Loucy (cell line): ENCODE data around the gene DIDO1.

Experiments used
- CTCF ChIP-seq: fragments of 200-600 bp; sonication (generic); conservative IDR thresholded peaks from 2 replicates; pipeline ENCODE4 v1.5.1; 2014; ENCODE audit warnings: mild to moderate bottlenecking, antibody characterized with exemption, low read length
- EZH2phosphoT487 ChIP-seq: fragments of 200-600 bp; IDR thresholded peaks from 2 replicates; pipeline ENCODE4 v1.6.1; 2018; ENCODE audit warnings: antibody characterized with exemption, mild to moderate bottlenecking, moderate library complexity, borderline replicate concordance

- TF ChIP-seq CTCF = no peak
- no peak for TF ChIP-seq EZH2phosphoT487
Observed at GRCh38 chr20:62910217-62910766, 16.0 kb downstream of the DIDO1 start.
